Measurements from ENCODE around the gene SMIM35.

GRCh38 chr11:118074091-118074685 is 12.6 kb downstream of the SMIM35 start:
- TF ChIP-seq, protein P1, sequence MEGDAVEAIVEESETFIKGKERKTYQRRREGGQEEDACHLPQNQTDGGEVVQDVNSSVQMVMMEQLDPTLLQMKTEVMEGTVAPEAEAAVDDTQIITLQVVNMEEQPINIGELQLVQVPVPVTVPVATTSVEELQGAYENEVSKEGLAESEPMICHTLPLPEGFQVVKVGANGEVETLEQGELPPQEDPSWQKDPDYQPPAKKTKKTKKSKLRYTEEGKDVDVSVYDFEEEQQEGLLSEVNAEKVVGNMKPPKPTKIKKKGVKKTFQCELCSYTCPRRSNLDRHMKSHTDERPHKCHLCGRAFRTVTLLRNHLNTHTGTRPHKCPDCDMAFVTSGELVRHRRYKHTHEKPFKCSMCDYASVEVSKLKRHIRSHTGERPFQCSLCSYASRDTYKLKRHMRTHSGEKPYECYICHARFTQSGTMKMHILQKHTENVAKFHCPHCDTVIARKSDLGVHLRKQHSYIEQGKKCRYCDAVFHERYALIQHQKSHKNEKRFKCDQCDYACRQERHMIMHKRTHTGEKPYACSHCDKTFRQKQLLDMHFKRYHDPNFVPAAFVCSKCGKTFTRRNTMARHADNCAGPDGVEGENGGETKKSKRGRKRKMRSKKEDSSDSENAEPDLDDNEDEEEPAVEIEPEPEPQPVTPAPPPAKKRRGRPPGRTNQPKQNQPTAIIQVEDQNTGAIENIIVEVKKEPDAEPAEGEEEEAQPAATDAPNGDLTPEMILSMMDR (IDR thresholded peaks at IDR 0.05 in 4 of 5, conservative IDR thresholded peaks at IDR 0.05 in 1 of 5), result no peak
- no peak for TF ChIP-seq POLR2A (IDR thresholded peaks at IDR 0.05)

Measured in gastrocnemius medialis (tissue), 4 donors.